ENCODE data around the gene ASIC4.

Gene ASIC4

GRCh38 chr2:219553168-219553417, 38.8 kb downstream of the ASIC4 start:
- Histone ChIP-seq H3K9ac (ENCODE audit: low read depth, low read length) (peak overlapping the region; percentile 49; the same call in 1 of the 2 replicates), H3K4me1 (ENCODE audit: insufficient read depth, low read length) (0 out of 2 replicates have a peak, but pooled peaks cover 3% of the 10 kb centered on the region), H3K27me3 (ENCODE audit: insufficient read depth, low read length) (peaks cover 35% of the 10 kb centered on the region), H3K4me3 (ENCODE audit: low read length) (peak overlapping the region; percentile 93), H3K9me3 (ENCODE audit: insufficient read depth, low read depth, low read length) (no peaks in the 10 kb centered on the region), H3K27ac (ENCODE audit: low read length) (no peak overlapping the region), H3K36me3 (ENCODE audit: insufficient read depth, low read depth, low read length) (peaks cover 7% of the 10 kb centered on the region; the same call in 1 of the 2 replicates)

GRCh38 chr2:219553463-219553963, 39.2 kb downstream of the ASIC4 start:
- H3K9me3 ChIP-seq (ENCODE audit: insufficient read depth, low read depth, low read length) = no peaks in the 10 kb centered on the region
- 0 out of 2 replicates have a peak, but pooled peaks cover 3% of the 10 kb centered on the region for H3K4me1 ChIP-seq (ENCODE audit: insufficient read depth, low read length)
- H3K27ac ChIP-seq (ENCODE audit: low read length) = no peak overlapping the region
- H3K36me3 ChIP-seq (ENCODE audit: insufficient read depth, low read depth, low read length) = peaks cover 2% of the 10 kb centered on the region; the same call in 1 of the 2 replicates
- H3K9ac ChIP-seq (ENCODE audit: low read depth, low read length) = no peak overlapping the region
- peak overlapping the region; percentile 93; the same call in 1 of the 2 replicates for H3K4me3 ChIP-seq (ENCODE audit: low read length)
- peaks cover 35% of the 10 kb centered on the region for H3K27me3 ChIP-seq (ENCODE audit: insufficient read depth, low read length)

- Histone ChIP-seq H3K27ac (ENCODE audit: low read length) (no peak overlapping the region), H3K4me3 (ENCODE audit: low read length) (no peak overlapping the region), H3K27me3 (ENCODE audit: insufficient read depth, low read length) (peaks cover 35% of the 10 kb centered on the region), H3K4me1 (ENCODE audit: insufficient read depth, low read length) (0 out of 2 replicates have a peak, but pooled peaks cover 3% of the 10 kb centered on the region), H3K36me3 (ENCODE audit: insufficient read depth, low read depth, low read length) (no peaks in the 10 kb centered on the region), H3K9me3 (ENCODE audit: insufficient read depth, low read depth, low read length) (no peaks in the 10 kb centered on the region), H3K9ac (ENCODE audit: low read depth, low read length) (no peak overlapping the region)
Measured at GRCh38 chr2:219554350-219554749, 40.1 kb downstream of the ASIC4 start.

GRCh38 chr2:219555956-219556355, 41.7 kb downstream of the ASIC4 start:
- H3K27me3 ChIP-seq (ENCODE audit: insufficient read depth, low read length) = peaks cover 30% of the 10 kb centered on the region
- H3K9me3 ChIP-seq (ENCODE audit: insufficient read depth, low read depth, low read length) = no peaks in the 10 kb centered on the region
- no peak overlapping the region for H3K27ac ChIP-seq (ENCODE audit: low read length)
- H3K9ac ChIP-seq (ENCODE audit: low read depth, low read length) = no peak overlapping the region
- H3K4me1 ChIP-seq (ENCODE audit: insufficient read depth, low read length) = peaks cover 14% of the 10 kb centered on the region; the same call in 1 of the 2 replicates
- no peaks in the 10 kb centered on the region for H3K36me3 ChIP-seq (ENCODE audit: insufficient read depth, low read depth, low read length)
- H3K4me3 ChIP-seq (ENCODE audit: low read length) = no peak overlapping the region

GRCh38 chr2:219556413-219556812, 42.1 kb downstream of the ASIC4 start:
- H3K27me3 ChIP-seq (ENCODE audit: insufficient read depth, low read length) = peaks cover 25% of the 10 kb centered on the region
- no peak overlapping the region for H3K27ac ChIP-seq (ENCODE audit: low read length)
- no peak overlapping the region for H3K9ac ChIP-seq (ENCODE audit: low read depth, low read length)
- no peak overlapping the region for H3K4me3 ChIP-seq (ENCODE audit: low read length)
- H3K9me3 ChIP-seq (ENCODE audit: insufficient read depth, low read depth, low read length) = no peaks in the 10 kb centered on the region
- no peaks in the 10 kb centered on the region for H3K36me3 ChIP-seq (ENCODE audit: insufficient read depth, low read depth, low read length)
- H3K4me1 ChIP-seq (ENCODE audit: insufficient read depth, low read length) = peaks cover 19% of the 10 kb centered on the region

GRCh38 chr2:219557320-219557719, 43.0 kb downstream of the ASIC4 start:
- Histone ChIP-seq H3K36me3 (ENCODE audit: insufficient read depth, low read depth, low read length) (no peaks in the 10 kb centered on the region; the same call in 1 of the 2 replicates), H3K27me3 (ENCODE audit: insufficient read depth, low read length) (peaks cover 24% of the 10 kb centered on the region), H3K4me1 (ENCODE audit: insufficient read depth, low read length) (peaks cover 28% of the 10 kb centered on the region), H3K4me3 (ENCODE audit: low read length) (no peak overlapping the region), H3K9me3 (ENCODE audit: insufficient read depth, low read depth, low read length) (no peaks in the 10 kb centered on the region), H3K9ac (ENCODE audit: low read depth, low read length) (no peak overlapping the region), H3K27ac (ENCODE audit: low read length) (no peak overlapping the region)

GRCh38 chr2:219557791-219558785, 43.8 kb downstream of the ASIC4 start:
- Histone ChIP-seq H3K4me1 (ENCODE audit: insufficient read depth, low read length) (peaks cover 31% of the 10 kb centered on the region), H3K9ac (ENCODE audit: low read depth, low read length) (no peak overlapping the region), H3K4me3 (ENCODE audit: low read length) (no peak overlapping the region), H3K36me3 (ENCODE audit: insufficient read depth, low read depth, low read length) (peaks cover 7% of the 10 kb centered on the region; the same call in 1 of the 2 replicates), H3K9me3 (ENCODE audit: insufficient read depth, low read depth, low read length) (no peaks in the 10 kb centered on the region), H3K27ac (ENCODE audit: low read length) (no peak overlapping the region), H3K27me3 (ENCODE audit: insufficient read depth, low read length) (peaks cover 20% of the 10 kb centered on the region)

GRCh38 chr2:219559156-219559915, 45.1 kb downstream of the ASIC4 start:
- H3K9ac ChIP-seq (ENCODE audit: low read depth, low read length) = no peak overlapping the region
- peaks cover 8% of the 10 kb centered on the region; the same call in 1 of the 2 replicates for H3K36me3 ChIP-seq (ENCODE audit: insufficient read depth, low read depth, low read length)
- no peak overlapping the region for H3K27ac ChIP-seq (ENCODE audit: low read length)
- peaks cover 30% of the 10 kb centered on the region for H3K4me1 ChIP-seq (ENCODE audit: insufficient read depth, low read length)
- peaks cover 8% of the 10 kb centered on the region for H3K27me3 ChIP-seq (ENCODE audit: insufficient read depth, low read length)
- H3K4me3 ChIP-seq (ENCODE audit: low read length) = no peak overlapping the region
- no peaks in the 10 kb centered on the region for H3K9me3 ChIP-seq (ENCODE audit: insufficient read depth, low read depth, low read length)

- no peak overlapping the region; the same call in 1 of the 2 replicates for H3K9ac ChIP-seq (ENCODE audit: low read depth, low read length)
- H3K27ac ChIP-seq (ENCODE audit: low read length) = no peak overlapping the region
- H3K27me3 ChIP-seq (ENCODE audit: insufficient read depth, low read length) = no peaks in the 10 kb centered on the region
- 0 out of 2 replicates have a peak overlapping the region, but pooled peaks have one; percentile 24 for H3K4me3 ChIP-seq (ENCODE audit: low read length)
- H3K9me3 ChIP-seq (ENCODE audit: insufficient read depth, low read depth, low read length) = no peaks in the 10 kb centered on the region
- H3K4me1 ChIP-seq (ENCODE audit: insufficient read depth, low read length) = peaks cover 39% of the 10 kb centered on the region
- H3K36me3 ChIP-seq (ENCODE audit: insufficient read depth, low read depth, low read length) = peaks cover 8% of the 10 kb centered on the region; the same call in 1 of the 2 replicates
Measured at GRCh38 chr2:219560037-219560892, 46.0 kb downstream of the ASIC4 start.

- Histone ChIP-seq H3K27ac (ENCODE audit: low read length) (no peak overlapping the region), H3K4me3 (ENCODE audit: low read length) (no peak overlapping the region), H3K9me3 (ENCODE audit: insufficient read depth, low read depth, low read length) (no peaks in the 10 kb centered on the region), H3K36me3 (ENCODE audit: insufficient read depth, low read depth, low read length) (peaks cover 8% of the 10 kb centered on the region; the same call in 1 of the 2 replicates), H3K4me1 (ENCODE audit: insufficient read depth, low read length) (peaks cover 41% of the 10 kb centered on the region), H3K27me3 (ENCODE audit: insufficient read depth, low read length) (no peaks in the 10 kb centered on the region), H3K9ac (ENCODE audit: low read depth, low read length) (no peak overlapping the region; the same call in 1 of the 2 replicates)
Measured at GRCh38 chr2:219560893-219561178, 46.6 kb downstream of the ASIC4 start.
